ENCODE data around the gene RNPS1.
"Not testable (repeated sequence)": the region's sequence is repeated elsewhere in the genome, so short reads cannot be mapped to it uniquely, and the experiment has no call there.

RNPS1 gene

GRCh38 chr16:2282866-2283555 is 15.1 kb upstream of the RNPS1 start:
- no peak for DNase-seq (ENCODE audit: low read depth in 2 of 2)

DNA sequence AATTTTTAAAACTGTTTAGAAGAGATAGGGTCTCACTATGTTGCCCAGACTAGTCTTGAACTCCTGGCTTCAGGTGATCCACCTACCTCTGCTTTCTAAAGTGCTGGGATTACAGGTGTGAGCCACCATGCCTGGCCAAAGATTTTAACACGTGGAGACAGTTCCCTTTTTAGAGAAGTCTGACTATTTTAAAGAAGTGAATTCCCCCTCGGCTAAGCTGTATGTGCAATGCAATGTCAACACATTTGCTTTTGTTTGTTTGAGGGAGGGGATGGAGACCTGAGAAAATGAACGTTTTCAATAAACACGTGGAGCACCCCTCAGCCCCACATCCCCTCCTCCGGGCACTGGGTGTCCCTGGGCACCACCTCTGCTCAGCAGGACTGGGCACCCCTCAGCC is 14.3 kb upstream of the RNPS1 start:
- no peak for DNase-seq (ENCODE audit: low read depth in 2 of 2)

DNA sequence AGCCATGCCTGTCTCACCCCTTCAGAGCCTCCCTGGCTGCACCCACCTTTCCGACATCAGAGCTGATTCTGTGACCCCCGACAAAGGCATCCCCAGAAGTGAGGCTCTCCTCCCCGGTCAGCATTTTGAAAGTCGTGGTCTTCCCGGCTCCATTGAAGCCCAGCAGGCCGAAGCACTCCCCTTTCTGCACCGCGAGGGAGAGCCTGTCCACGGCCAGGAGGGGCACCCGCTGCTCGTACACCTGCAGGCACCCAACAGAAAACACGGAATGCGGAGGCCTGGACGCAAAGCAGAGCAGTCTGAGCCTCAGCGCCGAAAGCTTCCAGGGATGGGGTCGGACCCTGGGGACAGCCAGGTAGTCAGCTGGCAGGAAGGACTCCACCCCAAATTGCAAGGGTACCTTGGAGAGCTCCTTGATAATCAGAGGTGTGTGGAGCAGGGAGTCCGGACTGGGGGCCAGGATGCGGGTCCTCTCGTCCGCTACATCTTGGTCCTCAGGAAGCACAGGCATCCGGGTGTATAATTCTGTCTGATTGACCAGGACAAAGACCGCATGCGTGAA is 13.1 kb upstream of the RNPS1 start:
- DNase-seq (ENCODE audit: low read depth in 2 of 2), result no peak

DNA sequence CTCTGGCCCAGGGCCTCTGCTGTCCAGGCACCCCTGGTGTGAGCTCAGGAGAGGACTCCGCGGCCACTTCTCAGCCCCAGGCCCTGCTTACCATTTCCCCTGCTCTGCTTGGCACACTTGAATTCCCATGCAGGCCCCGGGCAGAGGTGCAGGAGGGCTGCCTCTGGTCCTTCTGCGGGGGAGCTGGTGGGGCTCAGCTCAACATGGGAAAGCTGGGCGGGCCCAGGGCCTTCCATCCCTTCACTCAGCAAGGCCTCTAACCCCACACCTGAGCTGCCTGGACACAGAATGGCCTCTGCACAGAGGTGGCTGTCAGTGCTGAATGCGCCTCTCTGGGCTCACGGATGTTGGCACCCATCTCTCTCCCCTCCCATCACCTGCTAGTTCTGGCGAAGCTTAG is 12.5 kb upstream of the RNPS1 start:
- DNase-seq (ENCODE audit: low read depth in 2 of 2), result no peak

DNA sequence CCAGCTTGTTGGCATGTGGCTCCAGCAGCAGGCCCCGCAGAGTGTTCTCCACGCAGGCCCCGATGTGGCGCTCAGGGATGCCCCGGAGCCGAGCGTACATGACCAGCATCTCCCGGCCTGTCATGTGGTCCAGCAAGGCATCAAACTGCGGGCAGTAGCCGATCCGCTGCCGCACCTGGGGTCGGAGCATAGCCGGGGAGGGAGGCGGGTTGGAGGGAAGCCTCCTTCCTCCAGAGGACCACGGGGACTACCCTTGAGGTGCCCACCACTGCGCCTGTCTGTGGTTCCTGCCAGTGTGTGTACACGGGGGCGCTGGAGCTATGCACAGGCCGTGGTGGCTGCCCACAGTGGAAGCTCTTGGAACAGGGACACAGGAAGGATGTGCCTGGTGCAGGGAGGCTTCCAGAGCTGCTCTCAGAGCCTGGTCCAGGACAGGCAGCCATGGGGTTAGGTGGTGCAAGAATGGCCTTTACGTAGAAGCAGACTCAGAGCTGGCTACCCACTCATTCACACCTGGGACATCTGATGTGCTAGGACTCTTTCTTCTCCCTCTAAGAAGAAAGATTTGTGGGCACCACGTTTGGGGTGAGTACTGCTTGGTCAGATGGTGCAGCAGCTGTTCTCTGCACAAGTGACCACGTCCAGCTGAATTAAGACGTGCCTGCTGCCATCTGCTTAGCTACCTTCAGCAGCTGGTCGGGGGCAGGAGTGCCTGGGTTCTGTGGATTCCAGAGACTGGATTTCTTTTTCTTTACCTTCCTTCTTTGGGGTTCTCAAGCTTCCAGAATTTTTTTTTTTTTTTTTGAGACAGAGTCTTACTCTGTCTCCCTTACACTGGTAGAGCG is 11.3 kb upstream of the RNPS1 start:
- no peak for DNase-seq (ENCODE audit: low read depth in 2 of 2)

DNA sequence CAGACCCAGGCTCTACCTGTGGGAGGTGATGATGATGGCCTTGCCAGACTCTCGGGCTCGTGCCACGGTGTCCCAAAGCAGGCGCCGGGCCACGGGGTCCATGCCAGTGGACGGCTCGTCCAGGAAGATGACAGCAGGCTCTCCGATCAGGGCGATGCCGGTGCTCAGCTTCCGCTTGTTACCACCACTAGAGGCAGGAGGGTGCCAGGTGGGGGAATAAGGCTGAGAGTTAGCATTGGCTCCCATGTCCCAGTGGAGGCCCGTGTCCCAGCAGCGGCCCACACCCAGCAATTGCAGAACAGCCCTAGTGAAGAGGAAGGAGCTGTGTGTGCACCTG is 10.3 kb upstream of the RNPS1 start:
- no peak for DNase-seq (ENCODE audit: low read depth in 2 of 2)

DNA sequence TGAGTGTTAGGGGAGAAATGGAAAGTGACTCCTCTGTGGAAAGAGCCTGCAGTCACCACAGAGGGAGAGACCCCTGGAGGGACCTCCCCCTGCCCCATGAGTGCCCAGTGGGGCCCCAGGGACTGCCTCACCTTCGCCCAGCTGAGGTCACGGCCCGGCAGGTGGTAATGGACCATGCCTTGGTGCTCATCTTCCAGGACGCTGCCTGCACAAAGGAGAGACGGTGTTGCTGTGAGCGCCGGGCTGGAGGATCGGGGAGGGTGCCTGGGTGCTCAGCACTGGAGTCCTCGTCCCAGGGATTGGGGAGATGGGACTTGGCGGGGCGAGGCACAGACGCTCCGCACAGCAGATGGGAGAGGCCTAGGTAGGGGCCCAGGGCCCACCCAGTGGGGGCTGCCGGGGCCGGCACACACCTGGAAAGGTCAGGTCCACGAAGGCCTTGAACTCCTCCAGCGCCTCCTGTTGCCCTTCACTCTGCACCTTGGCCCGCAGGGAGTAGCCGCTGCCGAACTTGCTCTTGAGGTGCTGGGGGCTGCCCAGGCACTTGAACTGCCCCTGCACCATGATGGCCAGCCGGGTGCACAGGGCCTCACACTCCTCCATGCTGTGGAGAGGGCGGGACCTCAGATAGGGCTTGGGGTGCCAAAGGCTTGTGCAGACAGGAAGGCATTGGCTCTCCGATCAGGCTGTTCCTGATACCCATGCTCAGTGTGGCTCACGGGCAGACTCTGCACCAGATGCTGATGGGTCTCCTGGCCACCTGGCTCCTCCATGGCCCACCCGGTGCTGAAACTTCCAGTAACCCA is 9.7 kb upstream of the RNPS1 start:
- DNase-seq (ENCODE audit: low read depth in 2 of 2), result no peak

GRCh38 chr16:2276368-2277195 is 8.7 kb upstream of the RNPS1 start:
- DNase-seq (ENCODE audit: low read depth in 2 of 2), result no peak

- DNase-seq (ENCODE audit: low read depth in 2 of 2), result no peak
Observed at GRCh38 chr16:2275476-2276367, 7.8 kb upstream of the RNPS1 start.

- DNase-seq (ENCODE audit: low read depth in 2 of 2), result no peak
Observed at GRCh38 chr16:2273931-2274330, 6.0 kb upstream of the RNPS1 start.

GRCh38 chr16:2273484-2273883 is 5.6 kb upstream of the RNPS1 start:
- DNase-seq (ENCODE audit: low read depth in 2 of 2), result no peak

DNA sequence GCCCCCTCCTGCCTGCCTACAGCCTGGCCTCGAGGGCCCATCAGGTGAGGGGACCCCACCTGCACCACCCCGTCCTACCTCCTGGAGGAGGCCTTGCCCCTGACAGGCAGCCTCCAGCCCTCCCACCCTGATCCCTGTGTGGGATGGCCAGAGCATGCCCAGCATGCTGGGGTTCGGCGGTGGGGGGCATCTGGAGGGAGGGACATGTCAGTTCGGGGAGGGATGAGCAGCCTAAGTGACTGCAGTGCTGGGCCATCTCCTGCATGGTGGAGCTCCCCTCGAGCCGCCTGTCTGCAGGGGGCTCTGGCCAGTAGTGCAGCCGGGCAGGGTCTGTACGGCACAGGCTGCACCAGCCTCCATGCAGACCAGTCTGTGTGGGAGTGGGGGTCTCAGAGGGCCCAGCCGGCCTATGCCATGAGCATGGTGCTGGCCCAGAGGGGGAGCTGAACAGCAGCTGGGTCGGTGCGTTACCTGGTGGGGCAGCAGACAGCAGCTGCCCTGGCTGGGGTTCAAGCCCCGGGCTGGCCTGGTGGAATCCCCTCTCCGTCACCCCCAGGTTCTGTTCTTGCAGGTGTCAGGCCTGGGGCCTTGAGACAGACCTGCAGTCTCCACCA is 4.0 kb upstream of the RNPS1 start:
- no peak for DNase-seq (ENCODE audit: low read depth in 2 of 2)

- DNase-seq (ENCODE audit: low read depth in 2 of 2), result no peak
Observed at GRCh38 chr16:2270588-2271470, 2.9 kb upstream of the RNPS1 start.

DNA sequence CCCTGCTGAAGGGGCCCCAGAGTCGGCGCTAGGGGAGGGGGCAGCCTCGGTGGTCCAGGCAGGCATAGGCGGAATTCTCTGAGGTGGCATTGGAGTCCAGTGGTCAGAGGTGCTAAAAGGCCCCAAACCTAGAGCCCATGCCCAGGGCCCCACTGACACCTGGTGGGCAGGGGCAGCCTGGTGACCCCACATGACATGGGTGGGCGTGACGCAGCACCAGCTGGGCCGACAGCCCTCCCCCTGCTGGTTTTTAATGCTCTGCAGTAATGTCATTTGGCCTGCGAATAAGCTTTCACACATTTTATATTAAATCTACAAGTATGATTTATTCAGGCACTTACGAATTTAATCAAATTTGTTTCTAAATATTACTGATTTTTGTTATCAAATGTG is 2.1 kb upstream of the RNPS1 start:
- no peak for DNase-seq (ENCODE audit: low read depth in 2 of 2)

DNA sequence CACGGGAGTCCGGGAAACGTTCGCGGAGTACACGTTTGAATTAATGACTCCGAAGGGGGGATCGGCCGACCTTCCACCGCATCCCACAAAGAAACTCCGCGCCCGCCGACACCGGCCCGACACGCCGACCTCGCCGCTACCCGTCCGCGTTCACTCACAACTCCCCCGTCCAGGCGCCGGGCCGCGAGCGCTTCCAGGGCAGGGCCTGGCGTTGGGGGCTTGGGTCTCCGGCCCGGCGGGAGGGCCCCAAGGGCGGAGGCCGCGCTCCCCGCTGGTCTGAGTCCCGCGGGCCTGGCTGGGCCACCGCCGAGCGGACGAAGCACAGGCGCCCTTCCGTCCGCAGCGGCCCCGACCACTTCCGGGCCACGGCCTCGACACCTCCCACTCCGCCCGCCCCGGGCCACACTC is 417 bp downstream of the RNPS1 start:
- DNase-seq (ENCODE audit: low read depth in 2 of 2), result not testable (repeated sequence)

DNA sequence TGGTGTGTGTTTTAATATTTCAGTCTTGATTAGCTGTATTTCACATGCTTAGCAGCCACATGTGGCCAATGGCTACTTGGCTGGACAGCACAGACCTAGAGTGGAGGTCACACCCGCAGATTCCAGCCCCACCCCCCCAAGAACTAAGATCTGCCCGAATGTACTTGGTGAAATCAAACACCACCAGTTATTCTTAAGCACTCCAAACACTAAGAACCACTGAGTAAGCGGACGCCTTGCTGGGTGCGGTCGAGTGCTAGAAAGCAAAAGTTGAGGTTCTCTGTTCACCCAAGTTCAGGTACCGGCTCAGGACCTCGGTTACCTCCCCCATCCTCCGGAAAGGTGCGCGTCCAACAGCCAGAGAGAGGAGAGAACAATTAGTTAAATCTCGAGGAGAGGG is 1.0 kb downstream of the RNPS1 start:
- DNase-seq (ENCODE audit: low read depth in 2 of 2), result not testable (repeated sequence)

- not testable (repeated sequence) for DNase-seq (ENCODE audit: low read depth in 2 of 2)
Observed at GRCh38 chr16:2263026-2263425, 4.9 kb downstream of the RNPS1 start.

DNA sequence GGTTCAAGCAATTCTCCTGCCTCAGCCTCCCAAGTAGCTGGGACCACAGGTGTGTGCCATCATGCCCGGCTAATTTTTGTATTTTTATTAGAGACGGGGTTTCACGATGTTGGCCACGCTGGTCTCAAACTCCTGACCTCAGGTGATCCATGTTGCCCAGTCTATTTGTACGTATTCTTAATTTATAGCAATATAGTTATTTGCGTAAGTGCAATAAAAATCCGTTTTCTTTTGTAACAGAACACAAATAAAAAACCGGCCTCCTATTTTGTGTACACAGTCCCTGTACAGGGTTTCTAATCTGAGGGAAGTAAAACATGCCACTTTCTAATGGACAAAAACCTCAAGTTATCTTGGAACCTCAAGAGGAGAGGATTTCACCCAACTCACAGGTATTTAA is 7.7 kb downstream of the RNPS1 start:
- no peak for DNase-seq (ENCODE audit: low read depth in 2 of 2)

DNA sequence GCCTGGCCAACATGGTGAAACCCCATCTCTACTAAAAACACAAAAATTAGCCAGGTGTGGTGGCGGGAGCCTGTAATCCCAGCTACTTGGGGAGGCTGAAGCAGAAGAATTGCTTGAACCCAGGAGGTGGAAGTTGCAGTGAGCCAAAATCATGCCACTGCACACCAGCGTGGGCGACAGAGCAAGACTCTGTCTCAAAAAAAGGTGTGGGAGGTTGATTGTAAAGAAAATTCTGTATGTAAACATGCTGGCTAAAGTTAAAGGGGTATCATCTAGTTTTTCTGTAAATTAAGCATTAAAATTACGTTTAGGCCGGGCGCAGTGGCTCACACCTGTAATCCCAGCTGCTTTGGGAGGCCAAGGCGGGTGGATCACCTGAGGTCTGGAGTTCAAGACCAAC is 9.4 kb downstream of the RNPS1 start:
- DNase-seq (ENCODE audit: low read depth in 2 of 2), result not testable (repeated sequence)
